Activated T-cell treated with anti-CD3 and anti-CD28 coated beads, Interleukin-2, amount 50 U/mL, for 4 hours (primary cell): ENCODE data around the gene GULP1. TPM values are rescaled to one million over a fixed set of nuclear protein-coding genes. Genes with fewer than 3 reads are reported as not detected.

ENCODE experiments used
- ATAC-seq, 2 donors: fragments of 200-7000 bp; cut with Tn5 transposase; one replicate each; pipeline ENCODE4 v1.10.0; 2021
- DNase-seq: peaks from one replicate; pipeline ENCODE4 v3.0.0-alpha.2; 2020
- H3K27me3 Mint-ChIP-seq: one replicate; pipeline ENCODE4 v1.8.0; 2021; ENCODE audit warnings: low read depth, mixed read lengths
- H3K36me3 Mint-ChIP-seq: one replicate; pipeline ENCODE4 v1.8.0; 2022; ENCODE audit warnings: mixed read lengths; ENCODE audit not compliant: insufficient read depth
- H3K4me1 Mint-ChIP-seq: one replicate; pipeline ENCODE4 v1.8.0; 2021; ENCODE audit warnings: low read depth, mixed read lengths
- H3K4me3 Mint-ChIP-seq: one replicate; pipeline ENCODE4 v1.8.0; 2021; ENCODE audit warnings: mild to moderate bottlenecking, moderate library complexity, mixed read lengths
- H3K9me3 Mint-ChIP-seq: one replicate; pipeline ENCODE4 v1.8.0; 2021; ENCODE audit warnings: mixed read lengths
- total RNA-seq, 3 donors: library from RNA; stranded (reverse); gene quantifications; one replicate each; pipeline ENCODE4 v1.2.1, GENCODE V29; 2021

GULP1 gene
- total RNA-seq, 3 donors from 2014 or later: 0.43 to 0.61 TPM; not detected in 1

- Mint-ChIP-seq H3K36me3 (no peaks in the 10 kb centered on the region), H3K4me1 (no peaks in the 10 kb centered on the region), H3K27me3 (peaks cover 2% of the 10 kb centered on the region), H3K4me3 (no peak overlapping the region), H3K9me3 (no peaks in the 10 kb centered on the region)
- DNase-seq: no peak
- ATAC-seq: no peak
Observed at GRCh38 chr2:188426121-188426520, 134.4 kb downstream of the GULP1 start.

DNA sequence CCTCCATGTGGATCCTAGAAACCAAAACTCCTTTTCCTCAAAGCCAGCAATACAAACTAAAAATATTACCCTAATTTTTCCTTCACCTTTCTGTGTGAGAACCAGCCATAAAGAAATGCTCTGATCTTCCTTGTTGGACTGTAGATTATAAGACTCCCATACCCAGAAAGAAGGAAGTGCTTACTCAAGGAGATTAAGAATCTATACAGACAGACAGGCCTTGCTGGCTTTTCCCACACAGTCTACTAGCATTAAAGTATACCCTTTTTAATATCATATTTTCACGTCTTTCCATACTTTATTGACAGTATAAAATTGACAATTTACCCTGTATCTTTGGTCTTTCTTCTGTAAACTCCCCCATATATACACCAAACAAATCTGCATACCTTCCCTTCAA lies 139.0 kb downstream of the GULP1 start:
- H3K4me3 Mint-ChIP-seq: no peak overlapping the region
- ATAC-seq (no peak), DNase-seq (no peak)
- peaks cover 2% of the 10 kb centered on the region for H3K27me3 Mint-ChIP-seq
- H3K36me3 Mint-ChIP-seq: no peaks in the 10 kb centered on the region
- no peaks in the 10 kb centered on the region for H3K9me3 Mint-ChIP-seq
- no peaks in the 10 kb centered on the region for H3K4me1 Mint-ChIP-seq

- Mint-ChIP-seq H3K4me3 (no peak overlapping the region), H3K27me3 (no peaks in the 10 kb centered on the region), H3K4me1 (no peaks in the 10 kb centered on the region), H3K36me3 (no peaks in the 10 kb centered on the region), H3K9me3 (peaks cover 3% of the 10 kb centered on the region)
- no peak for ATAC-seq
- no peak for DNase-seq
Observed at GRCh38 chr2:188434018-188434417, 142.3 kb downstream of the GULP1 start.

- Mint-ChIP-seq H3K36me3 (no peaks in the 10 kb centered on the region), H3K27me3 (no peaks in the 10 kb centered on the region), H3K9me3 (peaks cover 3% of the 10 kb centered on the region), H3K4me1 (no peaks in the 10 kb centered on the region), H3K4me3 (no peak overlapping the region)
- no peak for ATAC-seq
- DNase-seq: no peak
Observed at GRCh38 chr2:188435115-188435514, 143.4 kb downstream of the GULP1 start.

DNA sequence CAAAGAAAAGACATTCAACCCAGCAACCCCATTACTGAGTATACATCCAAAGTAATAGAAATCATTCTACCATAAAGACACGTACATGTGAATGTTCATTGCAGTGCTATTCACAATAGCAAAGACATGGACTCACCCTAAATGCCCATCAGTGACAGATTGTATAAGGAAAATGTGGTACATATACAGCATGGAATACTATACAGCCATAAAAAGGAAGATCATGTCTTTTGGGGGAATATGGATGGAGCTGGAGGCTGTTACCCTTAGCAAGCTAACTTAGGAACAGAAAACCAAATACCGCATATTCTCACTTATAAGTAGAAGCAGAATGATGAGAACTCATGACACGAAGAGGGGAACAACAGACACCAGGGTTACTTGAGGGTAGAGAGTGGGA lies 145.9 kb downstream of the GULP1 start:
- DNase-seq: no peak
- Mint-ChIP-seq H3K9me3 (peaks cover 3% of the 10 kb centered on the region), H3K4me3 (no peak overlapping the region), H3K36me3 (no peaks in the 10 kb centered on the region), H3K27me3 (no peaks in the 10 kb centered on the region), H3K4me1 (no peaks in the 10 kb centered on the region)
- no peak for ATAC-seq

DNA sequence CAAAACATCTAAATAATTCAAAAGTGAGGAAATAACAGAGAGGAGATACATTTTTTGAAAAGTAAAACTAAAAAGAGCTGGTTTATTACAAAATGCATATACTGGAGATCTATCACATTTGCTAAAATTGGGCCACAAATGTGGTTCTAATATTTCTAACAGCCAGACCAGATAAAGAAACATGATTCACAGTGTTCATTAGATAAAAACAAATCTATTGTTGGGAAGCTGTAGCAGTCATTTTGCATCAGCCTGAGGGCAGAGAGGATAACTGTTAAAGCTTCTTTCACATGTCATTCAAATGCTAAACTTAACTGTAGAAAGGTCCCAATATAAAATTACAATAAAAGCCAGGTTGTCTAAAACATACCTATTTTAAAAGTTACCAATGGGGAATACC lies 148.3 kb downstream of the GULP1 start:
- Mint-ChIP-seq H3K36me3 (no peaks in the 10 kb centered on the region), H3K9me3 (peaks cover 3% of the 10 kb centered on the region)
- ATAC-seq: no peak

GRCh38 chr2:188440849-188441248 lies 149.2 kb downstream of the GULP1 start:
- Mint-ChIP-seq H3K27me3 (no peaks in the 10 kb centered on the region), H3K36me3 (no peaks in the 10 kb centered on the region), H3K9me3 (peaks cover 3% of the 10 kb centered on the region), H3K4me1 (no peaks in the 10 kb centered on the region), H3K4me3 (no peak overlapping the region)
- ATAC-seq: no peak
- no peak for DNase-seq

More for the DNA sequence above, 148.3 kb downstream of the GULP1 start:
- H3K4me3 Mint-ChIP-seq: no peak overlapping the region
- H3K27me3 Mint-ChIP-seq: no peaks in the 10 kb centered on the region
- H3K4me1 Mint-ChIP-seq: no peaks in the 10 kb centered on the region
- no peak for DNase-seq

DNA sequence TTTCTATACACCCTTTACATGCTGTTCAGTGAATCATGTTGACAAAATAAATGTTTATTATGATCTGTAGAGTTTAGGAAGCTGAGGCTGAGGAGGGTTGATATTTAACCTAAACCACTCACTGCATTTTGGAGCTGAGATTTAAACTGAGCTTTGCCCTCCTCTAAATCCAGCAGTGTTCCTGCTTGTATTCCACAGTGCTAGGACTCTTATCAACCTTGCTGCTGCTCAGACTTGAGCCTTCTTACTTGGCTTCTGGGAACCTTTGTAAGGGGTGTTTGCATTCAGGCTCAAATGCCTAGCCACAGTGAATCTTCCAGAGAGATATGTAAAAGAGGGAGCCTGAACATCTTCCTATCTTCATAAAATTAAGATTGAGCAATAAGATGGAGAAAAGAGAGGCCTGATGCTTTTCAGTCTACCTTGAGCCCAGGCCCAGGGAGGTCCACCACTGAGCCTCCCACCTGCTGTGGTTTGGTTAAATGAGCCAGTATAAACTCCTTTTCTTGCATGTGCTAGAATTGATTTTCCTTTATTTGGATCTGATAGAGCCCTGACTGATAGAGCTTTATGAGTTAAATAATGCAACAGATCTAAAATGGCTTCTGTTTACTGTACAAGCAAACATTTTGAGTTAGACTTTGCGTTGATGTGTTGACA lies 149.7 kb downstream of the GULP1 start:
- H3K9me3 Mint-ChIP-seq: peaks cover 3% of the 10 kb centered on the region
- no peaks in the 10 kb centered on the region for H3K27me3 Mint-ChIP-seq
- no peak for DNase-seq
- H3K36me3 Mint-ChIP-seq: no peaks in the 10 kb centered on the region
- no peaks in the 10 kb centered on the region for H3K4me1 Mint-ChIP-seq
- ATAC-seq: no peak
- H3K4me3 Mint-ChIP-seq: no peak overlapping the region

DNA sequence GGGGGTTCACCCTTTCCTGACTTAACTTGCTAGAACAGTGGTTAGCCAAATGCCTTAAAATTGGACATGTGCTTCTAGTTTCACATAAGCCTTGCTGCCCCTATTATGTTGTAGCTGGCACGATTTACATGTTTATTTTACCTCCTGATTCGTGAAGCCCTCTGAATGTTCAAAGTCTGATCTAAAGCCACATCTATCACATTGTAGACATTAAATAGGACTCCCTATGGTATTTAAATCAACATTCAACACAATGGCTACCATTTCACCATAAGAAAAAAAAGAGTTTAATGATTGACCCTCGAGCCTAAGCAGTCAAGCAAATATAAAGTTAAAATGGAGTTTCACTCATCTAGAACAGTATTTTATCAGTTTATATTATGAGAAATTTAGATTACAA lies 151.5 kb downstream of the GULP1 start:
- no peak for ATAC-seq
- Mint-ChIP-seq H3K9me3 (no peaks in the 10 kb centered on the region), H3K4me3 (no peak overlapping the region), H3K27me3 (no peaks in the 10 kb centered on the region), H3K36me3 (no peaks in the 10 kb centered on the region), H3K4me1 (no peaks in the 10 kb centered on the region)
- DNase-seq: no peak

DNA sequence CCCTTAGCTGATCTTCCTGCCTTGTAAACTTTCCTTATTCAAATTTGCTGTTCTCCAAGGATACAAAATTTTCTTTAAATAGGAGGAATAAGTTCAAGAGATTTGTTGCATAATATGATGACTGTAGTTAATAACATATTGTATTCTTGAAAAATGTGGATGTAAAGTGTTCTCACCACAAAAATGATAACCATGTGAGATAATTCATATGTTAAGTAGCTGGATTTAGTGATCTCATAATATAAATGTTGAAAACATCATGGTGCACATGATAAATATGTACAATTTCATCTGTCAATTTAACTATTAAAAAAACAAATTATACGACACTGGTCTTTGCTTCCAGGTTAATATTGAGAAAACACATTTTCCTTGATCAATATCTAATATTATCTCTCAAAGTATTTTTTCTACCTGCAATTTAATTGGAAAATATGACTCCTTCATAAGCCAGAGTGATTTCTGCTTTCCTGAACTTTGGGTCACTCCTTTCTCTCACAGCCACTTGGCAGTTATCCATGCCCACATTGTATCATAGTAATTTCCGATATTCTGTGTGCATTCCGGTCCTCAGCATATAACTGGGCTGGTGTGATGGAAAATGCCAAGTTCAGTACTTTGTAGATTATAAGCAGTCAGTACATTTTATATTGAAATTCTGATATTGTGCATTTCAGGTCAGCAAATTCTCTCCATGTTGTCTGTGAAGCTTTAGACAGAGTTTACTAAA lies 152.6 kb downstream of the GULP1 start:
- H3K4me1 Mint-ChIP-seq: no peaks in the 10 kb centered on the region
- no peaks in the 10 kb centered on the region for H3K36me3 Mint-ChIP-seq
- no peaks in the 10 kb centered on the region for H3K27me3 Mint-ChIP-seq
- ATAC-seq: no peak
- no peak for DNase-seq
- H3K9me3 Mint-ChIP-seq: no peaks in the 10 kb centered on the region
- H3K4me3 Mint-ChIP-seq: no peak overlapping the region

GRCh38 chr2:188449561-188449960 lies 157.9 kb downstream of the GULP1 start:
- no peaks in the 10 kb centered on the region for H3K9me3 Mint-ChIP-seq
- DNase-seq: no peak
- no peaks in the 10 kb centered on the region for H3K27me3 Mint-ChIP-seq

GRCh38 chr2:188449971-188450370 lies 158.3 kb downstream of the GULP1 start:
- DNase-seq (no peak), ATAC-seq (no peak)
- Mint-ChIP-seq H3K27me3 (no peaks in the 10 kb centered on the region), H3K36me3 (no peaks in the 10 kb centered on the region), H3K4me1 (no peaks in the 10 kb centered on the region), H3K9me3 (no peaks in the 10 kb centered on the region), H3K4me3 (no peak overlapping the region)

More at GRCh38 chr2:188449561-188449960, 157.9 kb downstream of the GULP1 start:
- no peak for ATAC-seq
- Mint-ChIP-seq H3K4me1 (no peaks in the 10 kb centered on the region), H3K4me3 (no peak overlapping the region), H3K36me3 (no peaks in the 10 kb centered on the region)

GRCh38 chr2:188450732-188451483 lies 159.2 kb downstream of the GULP1 start:
- Mint-ChIP-seq H3K9me3 (no peaks in the 10 kb centered on the region), H3K36me3 (no peaks in the 10 kb centered on the region), H3K4me1 (no peaks in the 10 kb centered on the region), H3K27me3 (no peaks in the 10 kb centered on the region), H3K4me3 (no peak overlapping the region)
- no peak for ATAC-seq
- no peak for DNase-seq

- Mint-ChIP-seq H3K27me3 (no peaks in the 10 kb centered on the region), H3K36me3 (no peaks in the 10 kb centered on the region), H3K9me3 (no peaks in the 10 kb centered on the region), H3K4me3 (no peak overlapping the region), H3K4me1 (no peaks in the 10 kb centered on the region)
- no peak for ATAC-seq
- DNase-seq: no peak
Observed at GRCh38 chr2:188452084-188452483, 160.4 kb downstream of the GULP1 start.
